AG09309 (cell line): ENCODE data around the gene ZBTB7A.

Source experiments
- DNase-seq: peaks from one replicate; pipeline ENCODE4 v3.0.0-alpha.2; 2010; ENCODE audit warnings: low read depth
- H3K4me3 ChIP-seq: 2 replicates; pipeline ENCODE4 v1.5.1; 2011; ENCODE audit warnings: mild to moderate bottlenecking, low read depth, low read length, moderate library complexity; ENCODE audit not compliant: control insufficient read depth
- CTCF ChIP-seq: IDR thresholded peaks from 2 replicates; pipeline ENCODE4 v1.5.1; 2011; ENCODE audit warnings: mild to moderate bottlenecking, low read depth, low read length, inconsistent platforms; ENCODE audit not compliant: insufficient read depth, control insufficient read depth; ENCODE audit errors: missing control alignments

The ZBTB7A gene

GRCh38 chr19:4087787-4088679, 21.3 kb upstream of the ZBTB7A start:
- H3K4me3 ChIP-seq, result no peak overlapping the region
- no peak for TF ChIP-seq CTCF
- no peak for DNase-seq

- no peak for TF ChIP-seq CTCF
- H3K4me3 ChIP-seq, result no peak overlapping the region
- DNase-seq, result no peak
These were observed 19.7 kb upstream of the ZBTB7A start for GRCh38 chr19:4086411-4086867.

GRCh38 chr19:4084547-4084877, 17.8 kb upstream of the ZBTB7A start:
- H3K4me3 ChIP-seq, result no peak overlapping the region
- DNase-seq, result no peak
- TF ChIP-seq CTCF, result no peak

- no peak for TF ChIP-seq CTCF
- DNase-seq, result no peak
- no peak overlapping the region for H3K4me3 ChIP-seq
These were observed 17.2 kb upstream of the ZBTB7A start for GRCh38 chr19:4083677-4084546.

GRCh38 chr19:4082172-4082571, 15.5 kb upstream of the ZBTB7A start:
- TF ChIP-seq CTCF, result no peak
- H3K4me3 ChIP-seq, result no peak overlapping the region
- DNase-seq, result no peak

GRCh38 chr19:4081441-4082129, 14.9 kb upstream of the ZBTB7A start:
- no peak for TF ChIP-seq CTCF
- DNase-seq, result no peak
- no peak overlapping the region for H3K4me3 ChIP-seq
